Loucy (cell line): ENCODE data around the gene TSC2.

Experiments
- H2AFZ ChIP-seq: fragments of 200-600 bp; sonication (generic); 2 replicates; pipeline ENCODE4 v1.6.0; 2016; ENCODE audit warnings: antibody characterized with exemption, mild to moderate bottlenecking, low read length, moderate library complexity
- H3F3A ChIP-seq: fragments of 200-600 bp; 2 replicates; pipeline ENCODE4 v1.6.0; 2016; ENCODE audit warnings: antibody characterized with exemption, low read depth, mild to moderate bottlenecking
- H3K27me3 ChIP-seq: fragments of 200-600 bp; sonication (generic); 2 replicates; pipeline ENCODE4 v1.6.1; 2014; ENCODE audit warnings: low read length, mild to moderate bottlenecking; ENCODE audit not compliant: insufficient read depth, poor library complexity, severe bottlenecking
- H3K36me3 ChIP-seq: fragments of 200-600 bp; sonication (generic); 2 replicates; pipeline ENCODE4 v1.6.1; 2016; ENCODE audit warnings: low read length; ENCODE audit not compliant: insufficient read depth
- H3K4me1 ChIP-seq: fragments of 200-600 bp; sonication (generic); 2 replicates; pipeline ENCODE4 v1.5.1; 2014; ENCODE audit warnings: low read length, mild to moderate bottlenecking; ENCODE audit not compliant: insufficient read depth, poor library complexity, severe bottlenecking
- H3K4me2 ChIP-seq: fragments of 200-600 bp; sonication (generic); 2 replicates; pipeline ENCODE4 v1.6.0; 2014; ENCODE audit warnings: antibody characterized with exemption, low read length, low read depth, mild to moderate bottlenecking; ENCODE audit not compliant: poor library complexity, severe bottlenecking
- H3K4me3 ChIP-seq: fragments of 200-600 bp; sonication (generic); 2 replicates; pipeline ENCODE4 v1.5.1; 2014; ENCODE audit warnings: low read length, mild to moderate bottlenecking, mixed read lengths; ENCODE audit not compliant: poor library complexity, severe bottlenecking
- H3K79me2 ChIP-seq: fragments of 200-600 bp; sonication (generic); 2 replicates; pipeline ENCODE4 v1.6.1; 2014; ENCODE audit warnings: low read length; ENCODE audit not compliant: insufficient read depth
- H3K9ac ChIP-seq: fragments of 200-600 bp; sonication (generic); 2 replicates; pipeline ENCODE4 v1.6.0; 2014; ENCODE audit warnings: mild to moderate bottlenecking, low read depth, low read length, moderate library complexity; ENCODE audit not compliant: poor library complexity, severe bottlenecking
- H3K9me2 ChIP-seq: fragments of 200-600 bp; sonication (generic); replicated peaks from 2 replicates; pipeline ENCODE4 v1.6.1; 2016; ENCODE audit warnings: low read depth, low read length, mixed read lengths
- H3K9me3 ChIP-seq: fragments of 200-600 bp; sonication (generic); 2 replicates; pipeline ENCODE4 v1.6.1; 2014; ENCODE audit warnings: mild to moderate bottlenecking, antibody characterized with exemption, low read length, low read depth; ENCODE audit not compliant: insufficient read depth
- H4K20me1 ChIP-seq: fragments of 200-600 bp; sonication (generic); 2 replicates; pipeline ENCODE4 v1.6.0; 2014; ENCODE audit warnings: antibody characterized with exemption, low read length, mild to moderate bottlenecking; ENCODE audit not compliant: insufficient read depth, poor library complexity, severe bottlenecking
- CTCF ChIP-seq: fragments of 200-600 bp; sonication (generic); conservative IDR thresholded peaks from 2 replicates; pipeline ENCODE4 v1.5.1; 2014; ENCODE audit warnings: mild to moderate bottlenecking, antibody characterized with exemption, low read length
- EZH2phosphoT487 ChIP-seq: fragments of 200-600 bp; IDR thresholded peaks from 2 replicates; pipeline ENCODE4 v1.6.1; 2018; ENCODE audit warnings: antibody characterized with exemption, mild to moderate bottlenecking, moderate library complexity, borderline replicate concordance

Gene TSC2

GRCh38 chr16:2024032-2024420 is 23.8 kb upstream of the TSC2 start:
- TF ChIP-seq CTCF (no peak), EZH2phosphoT487 (no peak)
- Histone ChIP-seq H3K9ac (no peak overlapping the region), H3K9me3 (no peaks in the 10 kb centered on the region), H3F3A (no peaks in the 10 kb centered on the region), H3K4me2 (no peak overlapping the region), H3K9me2 (no peaks in the 10 kb centered on the region), H3K27me3 (peaks cover 4% of the 10 kb centered on the region), H3K4me3 (no peak overlapping the region), H3K4me1 (peaks cover 10% of the 10 kb centered on the region), H2AFZ (no peak overlapping the region), H3K36me3 (no peaks in the 10 kb centered on the region), H3K79me2 (no peaks in the 10 kb centered on the region), H4K20me1 (no peaks in the 10 kb centered on the region)

GRCh38 chr16:2025251-2025650 is 22.5 kb upstream of the TSC2 start:
- Histone ChIP-seq H3K4me1 (peaks cover 10% of the 10 kb centered on the region), H3K9ac (no peak overlapping the region), H3K4me2 (no peak overlapping the region)

GRCh38 chr16:2025878-2026460 is 21.8 kb upstream of the TSC2 start:
- H3K36me3 ChIP-seq = no peaks in the 10 kb centered on the region
- no peaks in the 10 kb centered on the region for H3F3A ChIP-seq
- H4K20me1 ChIP-seq = no peaks in the 10 kb centered on the region
- no peak overlapping the region for H2AFZ ChIP-seq
- H3K27me3 ChIP-seq = peaks cover 4% of the 10 kb centered on the region
- no peaks in the 10 kb centered on the region for H3K9me3 ChIP-seq
- H3K4me3 ChIP-seq = no peak overlapping the region
- no peak for TF ChIP-seq EZH2phosphoT487
- no peak for TF ChIP-seq CTCF
- H3K9ac ChIP-seq = no peak overlapping the region
- H3K4me1 ChIP-seq = peaks cover 10% of the 10 kb centered on the region
- H3K79me2 ChIP-seq = no peaks in the 10 kb centered on the region
- no peak overlapping the region for H3K4me2 ChIP-seq
- no peaks in the 10 kb centered on the region for H3K9me2 ChIP-seq

More at GRCh38 chr16:2025251-2025650, 22.5 kb upstream of the TSC2 start:
- Histone ChIP-seq H4K20me1 (no peaks in the 10 kb centered on the region), H3K27me3 (peaks cover 4% of the 10 kb centered on the region), H3K4me3 (no peak overlapping the region), H3F3A (no peaks in the 10 kb centered on the region), H3K79me2 (no peaks in the 10 kb centered on the region), H3K9me3 (no peaks in the 10 kb centered on the region), H3K9me2 (no peaks in the 10 kb centered on the region), H3K36me3 (no peaks in the 10 kb centered on the region), H2AFZ (no peak overlapping the region)
- no peak for TF ChIP-seq CTCF
- no peak for TF ChIP-seq EZH2phosphoT487
